Mesenchymal stem cell (in vitro differentiated cells and primary cell): Measurements from ENCODE around the gene TOX2.

ENCODE experiments used
- DNase-seq: peaks from one replicate; pipeline ENCODE4 v3.0.0-alpha.2; 2013
- H2AFZ ChIP-seq: one replicate; pipeline ENCODE4 v1.6.1; 2013; ENCODE audit warnings: low read depth, mild to moderate bottlenecking, control low read depth, inconsistent platforms, low read length, moderate library complexity
- H2AK5ac ChIP-seq: 2 replicates; pipeline ENCODE4 v1.6.1; 2013; ENCODE audit warnings: low read length, moderate library complexity, mild to moderate bottlenecking, inconsistent platforms; ENCODE audit not compliant: severe bottlenecking
- H2BK120ac ChIP-seq: one replicate; pipeline ENCODE4 v1.6.1; 2013; ENCODE audit warnings: low read depth, mild to moderate bottlenecking, inconsistent platforms, low read length, moderate library complexity
- H2BK12ac ChIP-seq, 2 experiments: one replicate each; pipeline ENCODE4 v1.6.1; 2013; ENCODE audit warnings: inconsistent platforms in 2 of 2, low read length in 2 of 2, mild to moderate bottlenecking in 2 of 2, moderate library complexity in 2 of 2, control low read depth in 1 of 2
- H2BK15ac ChIP-seq: one replicate; pipeline ENCODE4 v1.6.1; 2013; ENCODE audit warnings: mild to moderate bottlenecking, low read depth, inconsistent platforms; ENCODE audit not compliant: poor library complexity, severe bottlenecking
- H2BK5ac ChIP-seq: 2 replicates; pipeline ENCODE4 v1.6.1; 2013; ENCODE audit warnings: low read depth, mild to moderate bottlenecking, low read length, control low read depth, inconsistent platforms; ENCODE audit not compliant: poor library complexity, severe bottlenecking
- H3K14ac ChIP-seq, 2 experiments: one replicate each; pipeline ENCODE4 v1.6.1; 2013; ENCODE audit warnings: inconsistent platforms in 2 of 2, low read length in 2 of 2, control low read depth in 1 of 2, mild to moderate bottlenecking in 1 of 2, moderate library complexity in 1 of 2
- H3K18ac ChIP-seq, 2 experiments: one replicate each; pipeline ENCODE4 v1.6.1; 2013; ENCODE audit warnings: inconsistent platforms in 2 of 2, low read length in 2 of 2, control low read depth in 1 of 2, low read depth in 1 of 2, mild to moderate bottlenecking in 1 of 2
- H3K23ac ChIP-seq, 2 experiments: one replicate each; pipeline ENCODE4 v1.6.1; 2013; ENCODE audit warnings: inconsistent platforms in 2 of 2, low read length in 2 of 2, mild to moderate bottlenecking in 2 of 2, moderate library complexity in 2 of 2, control low read depth in 1 of 2
- H3K27ac ChIP-seq: 2 replicates; pipeline ENCODE4 v1.5.1; 2013; ENCODE audit warnings: mild to moderate bottlenecking, moderate library complexity, low read length, control low read depth, inconsistent platforms; ENCODE audit not compliant: poor library complexity, severe bottlenecking
- H3K27me3 ChIP-seq, 2 experiments: 2 replicates each; pipeline versions ENCODE4 v1.6.1 to v1.7.0; 2013; ENCODE audit warnings: low read length in 2 of 2, mild to moderate bottlenecking in 2 of 2, moderate library complexity in 2 of 2, control low read depth in 1 of 2, inconsistent platforms in 1 of 2; ENCODE audit not compliant: control insufficient read depth in 1 of 2, insufficient read depth in 1 of 2
- H3K36me3 ChIP-seq, 2 experiments: 2 replicates each; pipeline versions ENCODE4 v1.6.1 to v1.7.0; 2013; ENCODE audit warnings: low read length in 2 of 2, control low read depth in 1 of 2, inconsistent platforms in 1 of 2, low read depth in 1 of 2, mild to moderate bottlenecking in 1 of 2; ENCODE audit not compliant: insufficient read depth in 2 of 2, control insufficient read depth in 1 of 2
- H3K4ac ChIP-seq, 2 experiments: one replicate each; pipeline ENCODE4 v1.6.1; 2013; ENCODE audit warnings: inconsistent platforms in 2 of 2, low read length in 2 of 2, mild to moderate bottlenecking in 2 of 2, moderate library complexity in 2 of 2, control low read depth in 1 of 2, low read depth in 1 of 2
- H3K4me1 ChIP-seq: 2 replicates; pipeline ENCODE4 v1.6.1; 2013; ENCODE audit warnings: low read depth, low read length, control low read depth; ENCODE audit not compliant: control insufficient read depth, insufficient read depth
- H3K4me2 ChIP-seq: 2 replicates; pipeline ENCODE4 v1.6.1; 2013; ENCODE audit warnings: low read length, mild to moderate bottlenecking, inconsistent platforms; ENCODE audit not compliant: poor library complexity, severe bottlenecking
- H3K4me3 ChIP-seq, 2 experiments: 2 replicates each; pipeline versions ENCODE4 v1.5.1 to v1.7.0; 2013; ENCODE audit warnings: low read length in 2 of 2, mild to moderate bottlenecking in 2 of 2, control low read depth in 1 of 2, low read depth in 1 of 2; ENCODE audit not compliant: insufficient read depth in 1 of 2
- H3K79me1 ChIP-seq: replicated peaks from 2 replicates; pipeline ENCODE4 v1.6.1; 2013; ENCODE audit warnings: mild to moderate bottlenecking, control low read depth, low read length, inconsistent platforms; ENCODE audit not compliant: poor library complexity, severe bottlenecking
- H3K9ac ChIP-seq: 2 replicates; pipeline ENCODE4 v1.7.0; 2013; ENCODE audit warnings: mild to moderate bottlenecking, low read length, moderate library complexity
- H3K9me3 ChIP-seq: 2 replicates; pipeline ENCODE4 v1.7.0; 2013; ENCODE audit warnings: mild to moderate bottlenecking, low read length; ENCODE audit not compliant: control insufficient read depth
- H4K8ac ChIP-seq: one replicate; pipeline ENCODE4 v1.6.1; 2013; ENCODE audit warnings: inconsistent platforms, mild to moderate bottlenecking, low read length, moderate library complexity
- H4K91ac ChIP-seq: one replicate; pipeline ENCODE4 v1.6.1; 2013; ENCODE audit warnings: mild to moderate bottlenecking, low read length, inconsistent platforms
- WGBS: methylation state at CpG from one replicate; pipeline ENCODE4 v1.1.7; 2013; ENCODE audit warnings: mixed read lengths; 5-methylcytosine and 5-hydroxymethylcytosine counted together

Gene TOX2

DNA sequence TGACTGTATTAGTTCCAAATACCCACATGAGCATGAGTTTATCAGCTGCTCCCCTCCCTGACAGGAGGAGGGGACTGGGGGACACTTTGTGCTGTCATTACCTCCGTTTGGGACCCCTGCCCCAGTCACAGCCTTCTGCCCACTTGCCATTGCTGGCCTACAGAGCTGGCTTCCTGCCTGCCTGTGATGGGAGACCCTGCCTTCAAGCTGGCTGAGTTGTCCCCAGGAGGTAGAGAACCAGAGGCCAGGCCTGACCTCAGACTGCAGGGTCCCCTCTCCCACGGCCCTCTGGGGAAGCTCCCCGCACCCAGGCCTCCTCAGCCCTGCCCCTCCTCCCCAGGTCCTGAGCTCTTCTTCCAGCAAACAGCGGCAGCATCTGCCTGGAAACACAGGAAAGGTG, 166.8 kb downstream of the TOX2 start:
- Histone ChIP-seq H4K91ac (no peak overlapping the region), H3K9ac (peak overlapping the region; percentile 6), H3K27ac (no peak overlapping the region), H3K27me3 (peaks cover 0 to 2% of the 10 kb centered on the region in 2 experiments), H3K14ac (no peak overlapping the region), H3K23ac (no peak overlapping the region), H2BK5ac (no peak overlapping the region), H3K18ac (no peak overlapping the region), H4K8ac (no peak overlapping the region), H3K79me1 (no peaks in the 10 kb centered on the region), H2AFZ (no peak overlapping the region), H3K4me3 (no peak overlapping the region), H3K4me1 (peaks cover 6% of the 10 kb centered on the region), H2BK15ac (peak overlapping the region; percentile 30), H3K9me3 (no peaks in the 10 kb centered on the region), H2BK12ac (no peak overlapping the region), H3K4me2 (no peak overlapping the region), H3K4ac (no peak overlapping the region), H2AK5ac (no peak overlapping the region), H3K36me3 (no peaks in the 10 kb centered on the region), H2BK120ac (peak overlapping the region; percentile 7)
- DNase-seq: no peak
- 71% methylated on average over 4 of the region's 4 CpGs for WGBS

DNA sequence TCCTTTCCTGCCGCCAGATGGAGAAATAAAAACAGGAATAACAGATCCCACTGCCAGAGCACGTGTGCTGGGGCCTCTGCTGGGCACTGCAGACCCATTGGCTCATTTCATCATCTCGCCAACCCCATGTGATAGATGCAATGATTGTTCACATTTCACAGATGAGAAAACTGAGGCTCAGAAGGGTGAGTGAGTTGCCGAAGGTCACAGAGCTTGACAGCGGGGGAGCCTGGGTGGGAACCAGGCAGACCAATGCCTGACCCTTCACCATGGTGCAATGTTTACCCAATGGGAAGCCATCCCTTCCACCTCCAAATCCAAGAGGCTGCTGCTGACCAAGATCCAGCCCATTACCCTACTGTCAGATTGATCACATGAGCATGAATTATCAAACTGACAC, 167.2 kb downstream of the TOX2 start:
- DNase-seq: no peak
- Histone ChIP-seq H3K23ac (no peak overlapping the region), H2AK5ac (no peak overlapping the region), H3K4me3 (no peak overlapping the region), H2AFZ (no peak overlapping the region), H2BK15ac (no peak overlapping the region), H3K36me3 (no peaks in the 10 kb centered on the region), H2BK12ac (no peak overlapping the region), H3K4me2 (no peak overlapping the region), H3K18ac (no peak overlapping the region), H2BK5ac (no peak overlapping the region), H3K27ac (no peak overlapping the region), H3K79me1 (no peaks in the 10 kb centered on the region), H3K9me3 (no peaks in the 10 kb centered on the region), H4K91ac (no peak overlapping the region), H3K27me3 (peaks cover 0 to 4% of the 10 kb centered on the region in 2 experiments), H4K8ac (no peak overlapping the region), H3K9ac (no peak overlapping the region), H2BK120ac (no peak overlapping the region), H3K4ac (no peak overlapping the region), H3K4me1 (peaks cover 6% of the 10 kb centered on the region), H3K14ac (no peak overlapping the region)
- WGBS: 83% methylated on average over 5 of the region's 5 CpGs

DNA sequence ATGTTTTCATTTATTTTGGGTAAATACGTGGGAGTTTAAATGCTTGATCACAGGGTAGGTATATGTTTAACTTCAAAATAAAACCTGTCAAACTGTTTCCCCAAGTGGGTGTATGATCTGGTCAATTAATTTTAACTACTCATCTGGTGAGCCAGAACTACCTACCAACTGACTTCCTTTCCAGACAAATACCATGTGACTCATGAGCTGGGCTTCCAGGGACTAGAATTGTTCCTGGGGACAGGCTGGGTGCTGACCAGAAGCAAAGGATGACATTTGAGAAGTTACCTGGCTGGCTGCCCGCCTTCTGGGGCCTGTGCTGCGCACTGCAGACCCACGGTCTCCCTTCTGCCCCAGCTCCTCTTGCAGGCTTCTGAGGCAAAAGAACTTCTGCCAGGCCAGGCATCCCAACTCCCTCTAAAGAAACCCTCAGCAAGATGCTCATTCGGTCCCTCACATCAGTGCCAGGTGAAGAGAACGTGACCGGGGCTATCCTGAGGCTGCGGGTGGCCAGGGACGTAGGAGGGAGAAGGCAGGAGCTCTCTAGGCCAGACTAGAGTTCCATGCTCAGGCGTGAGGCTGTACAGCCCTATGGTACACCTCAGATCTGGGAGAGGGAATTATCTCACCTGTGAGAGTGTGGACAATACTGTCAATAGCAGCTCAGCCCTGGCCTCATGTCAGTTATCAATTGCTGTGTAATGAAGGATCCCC, 168.7 kb downstream of the TOX2 start:
- H3K79me1 ChIP-seq: no peaks in the 10 kb centered on the region
- WGBS: 93% methylated on average over 9 of the region's 10 CpGs

DNA sequence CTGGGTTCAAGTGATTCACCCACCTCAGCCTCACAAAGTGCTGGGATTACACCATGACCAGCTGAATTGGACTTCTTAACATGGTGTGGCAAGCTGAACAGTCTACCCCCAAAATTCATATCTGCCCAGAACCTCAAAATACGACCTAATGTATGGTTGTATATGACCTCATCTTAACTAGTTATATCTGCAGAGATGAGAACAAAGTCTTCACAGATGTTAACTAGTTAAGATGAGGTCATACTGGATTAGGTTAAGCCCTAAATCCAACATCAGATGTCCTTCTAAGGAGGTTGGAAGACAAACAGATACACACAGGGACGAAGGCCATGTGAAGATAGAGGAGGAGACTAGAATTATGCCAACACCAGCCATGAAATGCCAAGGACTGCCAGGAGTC, 169.8 kb downstream of the TOX2 start:
- Histone ChIP-seq H2BK5ac (no peak overlapping the region), H2AFZ (no peak overlapping the region), H3K4me3 (no peak overlapping the region), H2AK5ac (no peak overlapping the region), H2BK12ac (no peak overlapping the region), H4K91ac (no peak overlapping the region), H3K27ac (no peak overlapping the region), H3K14ac (no peak overlapping the region), H3K36me3 (no peaks in the 10 kb centered on the region), H3K4me1 (peaks cover 6% of the 10 kb centered on the region), H3K27me3 (peaks cover 4 to 5% of the 10 kb centered on the region in 2 experiments), H4K8ac (no peak overlapping the region), H3K23ac (no peak overlapping the region), H2BK15ac (no peak overlapping the region), H2BK120ac (no peak overlapping the region), H3K9ac (no peak overlapping the region), H3K4ac (no peak overlapping the region), H3K4me2 (no peak overlapping the region), H3K18ac (no peak overlapping the region), H3K79me1 (no peaks in the 10 kb centered on the region), H3K9me3 (no peaks in the 10 kb centered on the region)
- 92% methylated on average over 1 of the region's 2 CpGs for WGBS
- DNase-seq: no peak

More for the DNA sequence above, 168.7 kb downstream of the TOX2 start:
- no peak overlapping the region for H3K4ac ChIP-seq
- no peak overlapping the region for H3K14ac ChIP-seq
- peaks cover 6% of the 10 kb centered on the region for H3K4me1 ChIP-seq
- H3K36me3 ChIP-seq: no peaks in the 10 kb centered on the region
- no peak overlapping the region for H3K4me2 ChIP-seq
- H3K9me3 ChIP-seq: no peaks in the 10 kb centered on the region
- H2BK15ac ChIP-seq: no peak overlapping the region
- no peak overlapping the region for H2AK5ac ChIP-seq
- no peak overlapping the region for H4K91ac ChIP-seq
- no peak overlapping the region for H3K27ac ChIP-seq
- H2AFZ ChIP-seq: no peak overlapping the region
- H3K4me3 ChIP-seq: no peak overlapping the region
- H2BK12ac ChIP-seq: no peak overlapping the region
- no peak for DNase-seq
- no peak overlapping the region for H2BK5ac ChIP-seq
- H3K18ac ChIP-seq: no peak overlapping the region
- no peak overlapping the region for H2BK120ac ChIP-seq
- H3K9ac ChIP-seq: peak overlapping the region; percentile 3
- H3K23ac ChIP-seq: no peak overlapping the region
- H4K8ac ChIP-seq: no peak overlapping the region
- peaks cover 1 to 4% of the 10 kb centered on the region in 2 experiments for H3K27me3 ChIP-seq
